ENCODE results near the gene SETDB2.
"Not testable (repeated sequence)": the region's sequence is repeated elsewhere in the genome, so short reads cannot be mapped to it uniquely, and the experiment has no call there.

Gene SETDB2

DNA sequence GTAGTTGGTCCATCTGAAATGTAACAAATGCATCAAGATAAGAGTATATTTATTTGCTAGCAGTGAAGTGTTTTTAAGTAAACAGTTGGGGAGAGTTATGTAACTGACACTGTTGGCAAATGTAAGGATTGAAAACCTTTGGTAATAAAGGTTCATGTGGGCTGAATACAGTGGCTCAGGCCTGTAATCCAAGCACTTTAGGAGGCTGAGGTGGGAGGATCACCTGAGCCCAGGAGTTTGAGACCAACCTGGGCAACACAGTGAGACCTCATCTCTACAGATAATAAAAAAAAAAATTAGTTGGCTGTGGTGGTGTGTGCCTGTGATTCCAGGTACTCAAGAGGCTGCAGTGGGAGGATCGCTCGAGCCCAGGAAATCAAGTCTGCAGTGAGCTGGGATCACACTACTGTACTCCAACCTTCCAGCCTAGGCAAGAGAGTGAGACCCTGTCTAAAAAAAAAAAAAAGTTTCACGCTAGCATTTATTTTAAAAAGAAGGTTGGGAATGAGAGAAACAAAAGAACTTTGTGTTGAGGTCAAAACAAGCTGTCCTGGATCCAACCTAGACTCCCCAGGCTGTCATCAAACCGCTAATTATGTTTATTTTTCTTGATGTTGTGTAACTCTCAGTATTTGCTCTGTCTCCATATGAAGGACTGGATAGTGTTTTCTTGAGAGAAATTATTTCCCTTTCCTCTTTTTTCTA is 20.7 kb downstream of the SETDB2 start:
- DNase-seq (ENCODE audit: low read depth in 2 of 2): no peak

DNA sequence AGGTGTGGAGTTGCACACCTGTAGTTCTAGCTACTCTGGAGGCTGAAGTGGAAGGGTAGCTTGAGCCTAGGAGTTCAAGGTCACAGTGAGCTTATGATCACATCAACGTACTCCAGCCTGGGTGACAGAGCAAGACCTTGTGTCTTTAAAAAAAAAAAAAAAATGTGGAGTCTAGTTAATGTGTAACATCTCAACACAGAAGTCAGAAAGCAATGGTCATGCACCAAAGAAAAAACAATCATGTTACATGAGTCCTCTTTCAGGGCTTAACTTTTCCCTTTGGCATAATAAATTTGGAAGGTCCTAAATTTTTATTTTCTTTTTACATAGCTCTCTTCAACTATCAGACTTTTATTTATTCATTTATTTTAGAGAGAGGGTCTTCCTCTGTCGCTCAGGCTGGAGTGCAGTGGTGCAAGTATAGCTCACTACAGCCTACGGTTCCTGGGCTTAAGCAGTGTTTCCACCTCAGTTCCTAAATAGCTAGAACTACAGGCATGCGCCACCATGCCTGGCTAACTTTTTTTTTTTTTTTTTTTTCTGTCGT is 22.3 kb downstream of the SETDB2 start:
- no peak for DNase-seq (ENCODE audit: low read depth in 2 of 2)

DNA sequence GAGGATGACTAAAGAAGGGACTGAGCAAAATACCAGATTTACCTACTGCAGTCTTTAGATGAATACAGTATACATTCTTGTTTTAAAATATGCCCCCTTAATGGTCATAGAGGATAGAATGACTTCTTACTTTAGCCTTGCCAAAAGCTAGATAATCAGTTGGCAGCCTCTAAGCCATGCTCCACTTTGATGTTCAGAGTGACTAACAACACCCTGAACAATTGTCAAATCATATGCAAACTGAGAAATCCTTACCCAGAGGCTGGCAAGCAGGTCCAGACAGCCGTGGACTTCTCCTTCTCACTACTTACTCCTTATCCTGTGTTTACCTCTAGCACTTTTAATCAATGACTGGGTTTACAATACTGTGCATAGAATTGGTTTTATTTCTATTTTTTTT is 28.1 kb downstream of the SETDB2 start:
- DNase-seq (ENCODE audit: low read depth in 2 of 2): no peak

DNA sequence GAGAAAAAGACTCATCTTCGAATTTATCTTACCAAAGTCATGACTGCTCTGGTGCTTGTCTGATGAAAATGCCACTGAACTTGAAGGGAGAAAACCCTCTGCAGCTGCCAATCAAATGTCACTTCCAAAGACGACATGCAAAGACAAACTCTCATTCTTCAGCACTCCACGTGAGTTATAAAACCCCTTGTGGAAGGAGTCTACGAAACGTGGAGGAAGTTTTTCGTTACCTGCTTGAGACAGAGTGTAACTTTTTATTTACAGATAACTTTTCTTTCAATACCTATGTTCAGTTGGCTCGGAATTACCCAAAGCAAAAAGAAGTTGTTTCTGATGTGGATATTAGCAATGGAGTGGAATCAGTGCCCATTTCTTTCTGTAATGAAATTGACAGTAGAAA is 32.5 kb downstream of the SETDB2 start:
- DNase-seq (ENCODE audit: low read depth in 2 of 2): no peak

DNA sequence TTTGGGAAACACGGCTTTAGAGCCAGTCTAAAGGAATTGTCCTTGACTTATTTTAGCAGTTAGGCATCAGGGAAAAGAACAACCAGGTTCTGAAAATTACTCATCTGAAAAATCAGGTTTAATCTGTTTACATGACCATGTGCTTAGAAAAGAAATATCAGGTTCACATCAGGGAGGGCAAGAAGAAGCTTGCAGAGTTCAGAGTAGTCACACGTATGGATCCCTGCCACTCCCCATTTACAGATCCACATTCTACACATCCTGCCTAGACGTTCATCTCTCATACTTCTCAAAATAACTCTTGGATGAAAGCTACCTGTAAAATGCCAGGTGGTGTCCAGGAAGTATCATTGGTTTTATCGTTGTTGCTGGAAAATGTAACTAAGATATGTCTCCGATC is 37.7 kb downstream of the SETDB2 start:
- DNase-seq (ENCODE audit: low read depth in 2 of 2): no peak

DNA sequence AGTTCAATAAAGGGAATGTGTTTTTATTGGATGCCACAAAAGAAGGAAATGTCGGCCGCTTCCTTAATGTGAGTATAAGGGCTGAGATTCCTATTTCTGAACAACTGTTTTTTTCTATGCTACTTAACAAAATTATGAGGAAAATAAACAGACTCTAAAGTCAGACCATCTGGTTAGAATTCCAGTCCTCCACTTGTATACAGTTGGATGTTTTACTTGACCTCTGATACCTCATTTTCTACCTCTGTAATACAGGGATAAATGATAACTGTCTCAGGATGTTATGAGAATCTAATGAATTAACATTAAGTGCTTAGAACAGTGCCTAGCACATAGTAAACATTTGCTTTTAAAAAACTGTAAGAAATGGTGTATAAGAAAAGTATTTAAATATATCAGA is 44.5 kb downstream of the SETDB2 start:
- no peak for DNase-seq (ENCODE audit: low read depth in 2 of 2)

DNA sequence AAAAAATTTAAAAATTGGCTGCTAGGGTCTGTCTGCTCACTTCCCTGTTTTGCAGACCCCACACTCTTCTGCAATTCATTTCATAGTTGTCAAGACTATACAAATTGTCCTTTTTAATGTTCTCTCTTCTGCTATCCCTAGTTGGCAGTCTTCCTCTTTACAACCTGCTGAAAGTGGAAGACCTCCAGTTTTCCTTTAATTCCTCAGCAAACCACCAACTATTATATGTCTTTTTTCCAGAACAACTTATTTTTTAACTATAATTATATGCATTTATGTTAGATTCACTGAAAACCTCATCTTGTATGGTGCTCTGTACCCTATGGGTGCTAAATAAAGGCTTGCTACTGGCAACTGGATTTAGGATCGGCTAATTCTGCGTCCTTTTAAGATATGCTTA is 50.6 kb downstream of the SETDB2 start:
- no peak for DNase-seq (ENCODE audit: low read depth in 2 of 2)

DNA sequence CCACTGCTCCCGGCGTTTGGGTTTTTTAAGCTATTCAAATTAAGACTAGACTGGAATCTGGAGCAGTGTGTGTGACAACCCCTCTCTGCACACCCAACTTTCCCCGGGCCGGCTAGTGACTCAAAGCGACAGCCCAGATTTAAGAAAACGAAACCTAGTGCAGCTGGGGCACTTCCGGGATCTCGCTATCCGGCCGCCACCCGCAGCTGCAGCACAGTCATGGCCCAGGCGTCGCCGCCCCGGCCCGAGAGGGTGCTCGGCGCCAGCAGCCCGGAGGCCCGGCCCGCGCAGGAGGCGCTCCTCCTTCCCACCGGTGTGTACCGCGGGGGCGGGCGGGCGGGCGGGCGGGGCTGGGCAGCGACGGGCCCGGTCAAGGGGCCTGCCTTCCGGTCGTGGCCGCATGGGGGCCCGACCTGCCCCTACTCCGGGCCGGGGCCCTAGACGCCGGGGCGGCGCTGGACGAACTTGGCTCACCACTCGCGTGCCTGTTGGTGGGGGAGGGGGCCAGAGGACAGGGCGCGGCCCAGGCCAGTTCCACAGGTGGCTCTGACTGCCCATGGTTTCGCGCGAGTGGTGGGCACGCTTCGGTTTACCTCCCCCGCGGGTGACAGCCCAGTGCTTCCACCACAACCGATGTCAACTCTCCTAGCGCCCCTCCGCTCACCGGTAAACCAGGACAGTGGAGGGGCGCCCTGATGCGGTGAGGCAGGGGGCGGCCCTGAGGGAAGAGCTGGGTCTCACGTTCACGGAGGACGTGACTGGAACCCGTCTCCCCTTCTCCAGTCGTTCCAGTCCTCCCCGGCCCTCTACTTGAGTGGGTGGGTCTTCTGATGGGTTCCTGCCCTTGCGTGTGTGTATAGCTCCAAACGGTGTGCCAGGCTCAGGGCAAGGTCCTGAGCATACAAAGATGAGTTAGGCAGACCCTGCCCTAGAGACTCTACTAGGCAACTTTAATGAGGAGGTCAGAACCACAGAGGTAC is 52.0 kb downstream of the SETDB2 start, which contains the start of gene PHF11:
PHF11 (plus strand) TSS at position 171 of the 980 bp plus-strand sequence; CDS start at position 220, 49 bp downstream.
- DNase-seq (ENCODE audit: low read depth in 2 of 2): peak; percentile 60

DNA sequence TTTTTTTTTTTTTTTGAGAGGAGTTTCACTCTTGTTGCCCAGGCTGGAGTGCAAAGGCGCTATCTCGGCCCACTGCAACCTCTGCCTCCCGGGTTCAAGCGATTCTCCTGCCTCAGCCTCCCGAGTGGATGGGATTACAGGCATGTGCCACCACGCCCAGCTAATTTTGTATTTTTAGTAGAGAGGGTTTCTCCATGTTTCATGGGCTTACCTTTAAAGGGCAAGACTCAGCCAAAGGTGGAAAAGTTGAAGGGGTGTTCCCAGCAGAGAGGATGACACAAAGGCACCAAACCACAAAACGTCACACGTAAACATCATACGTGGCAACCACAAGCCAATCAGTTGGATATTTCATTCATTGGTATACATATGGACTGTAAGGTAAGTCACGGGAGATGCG is 52.8 kb downstream of the SETDB2 start:
- not testable (repeated sequence) for DNase-seq (ENCODE audit: low read depth in 2 of 2)

DNA sequence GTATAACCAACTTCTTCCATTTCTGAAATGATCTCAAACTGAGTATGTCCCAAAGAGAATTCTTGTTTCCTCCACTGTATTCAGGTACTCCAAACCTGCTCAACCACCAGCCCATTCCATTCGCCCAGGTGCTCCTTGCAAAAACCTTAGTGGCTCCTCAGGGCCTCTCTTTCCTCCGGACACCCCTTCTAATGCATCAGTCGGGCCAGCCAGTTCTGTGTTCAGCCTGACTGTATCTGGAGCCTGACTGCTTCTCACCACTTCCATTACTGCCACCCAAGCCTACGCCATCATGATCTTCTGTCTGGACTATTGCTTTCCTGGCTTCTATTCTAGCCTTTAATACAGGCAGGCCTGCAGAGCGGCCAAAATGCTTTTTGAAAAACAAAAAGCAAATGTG is 53.2 kb downstream of the SETDB2 start:
- no peak for DNase-seq (ENCODE audit: low read depth in 2 of 2)

DNA sequence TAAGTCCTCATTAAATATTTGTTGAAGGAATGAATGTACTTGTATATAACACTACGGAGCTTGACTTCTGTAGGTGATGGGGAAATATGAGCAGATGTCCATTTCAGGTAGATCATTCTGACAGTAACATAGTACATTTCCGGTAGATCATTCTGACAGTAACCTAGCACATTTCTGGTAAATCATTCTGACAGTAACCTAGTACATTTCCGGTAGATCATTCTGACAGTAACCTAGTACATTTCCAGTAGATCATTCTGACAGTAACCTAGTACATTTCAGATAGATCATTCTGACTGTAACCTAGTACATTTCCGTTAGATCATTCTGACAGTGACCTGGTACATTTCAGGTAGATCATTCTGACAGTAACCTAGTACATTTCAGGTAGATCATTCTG is 54.1 kb downstream of the SETDB2 start:
- no peak for DNase-seq (ENCODE audit: low read depth in 2 of 2)

DNA sequence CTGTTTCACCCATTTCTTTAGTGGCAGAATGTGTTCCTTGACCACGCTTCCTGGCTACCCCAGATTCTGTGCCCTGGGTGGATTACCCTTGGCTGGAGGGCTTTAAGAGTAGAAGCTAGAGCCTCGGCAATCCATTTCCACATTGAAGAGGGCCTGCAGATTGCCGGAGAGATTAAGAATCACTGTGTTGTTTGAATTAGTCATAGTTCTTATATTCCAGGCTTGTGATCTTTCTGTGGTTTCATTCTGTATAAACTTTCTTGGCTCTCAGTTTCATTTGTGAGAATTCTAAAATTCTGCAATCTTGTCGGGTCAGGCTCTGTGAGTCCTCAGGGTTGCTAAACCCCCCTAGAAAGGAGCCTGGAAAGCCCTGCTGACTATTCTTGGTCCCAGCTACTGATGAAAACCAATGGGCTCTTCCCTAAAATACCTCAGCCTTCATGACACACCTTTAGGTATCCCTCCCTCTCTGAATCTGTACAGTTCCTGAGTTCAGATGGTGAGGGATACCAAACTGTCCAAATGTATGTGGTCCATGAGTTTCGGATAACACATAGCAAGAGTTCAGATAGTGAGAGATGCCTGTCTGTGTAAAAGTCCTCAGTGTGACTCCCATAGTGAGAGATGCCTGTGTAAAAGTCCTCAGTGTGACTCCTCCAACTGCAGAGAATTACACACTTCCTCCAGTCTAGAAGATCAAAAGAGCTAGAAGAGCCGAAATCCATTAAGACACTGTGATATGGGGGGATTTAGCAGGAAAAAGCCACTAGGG is 56.0 kb downstream of the SETDB2 start:
- DNase-seq (ENCODE audit: low read depth in 2 of 2): no peak

DNA sequence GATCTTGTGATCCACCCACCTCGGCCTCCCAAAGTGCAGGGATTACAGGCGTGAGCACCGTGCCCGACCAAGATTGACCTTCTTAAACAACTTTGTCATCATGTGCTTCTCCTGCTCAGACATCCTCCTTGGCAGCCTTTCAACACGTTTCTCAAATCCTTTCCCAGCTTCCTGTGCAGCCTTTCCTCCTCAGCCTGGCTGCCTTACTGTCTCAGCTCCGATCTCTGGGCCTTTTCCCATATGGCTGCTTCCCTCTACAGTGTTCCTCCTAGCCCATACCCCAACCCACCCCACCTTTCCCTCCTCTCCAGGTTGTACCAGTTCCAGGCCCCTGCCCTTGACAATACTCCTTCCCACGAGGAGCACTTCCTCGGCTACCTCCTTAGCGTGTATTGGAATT is 58.9 kb downstream of the SETDB2 start:
- DNase-seq (ENCODE audit: low read depth in 2 of 2): no peak

DNA sequence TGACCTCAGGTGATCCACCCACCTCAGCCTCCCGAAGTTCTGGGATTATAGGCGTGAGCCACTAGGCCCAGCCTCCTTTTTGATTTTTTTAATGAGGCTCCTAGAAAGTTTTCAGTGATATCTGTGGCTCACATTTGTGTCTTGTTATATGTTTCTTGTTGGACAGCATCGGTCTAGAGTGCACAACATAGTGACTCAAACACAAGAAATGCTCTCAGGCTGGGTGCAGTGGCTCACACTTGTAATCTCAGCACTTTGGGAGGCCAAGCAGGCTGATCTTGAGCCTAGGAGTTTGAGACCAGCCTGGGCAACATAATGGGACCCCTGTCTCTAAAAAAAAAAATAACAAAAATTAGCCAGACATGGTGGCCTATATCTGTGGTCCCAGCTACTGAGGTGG is 59.9 kb downstream of the SETDB2 start:
- no peak for DNase-seq (ENCODE audit: low read depth in 2 of 2)

DNA sequence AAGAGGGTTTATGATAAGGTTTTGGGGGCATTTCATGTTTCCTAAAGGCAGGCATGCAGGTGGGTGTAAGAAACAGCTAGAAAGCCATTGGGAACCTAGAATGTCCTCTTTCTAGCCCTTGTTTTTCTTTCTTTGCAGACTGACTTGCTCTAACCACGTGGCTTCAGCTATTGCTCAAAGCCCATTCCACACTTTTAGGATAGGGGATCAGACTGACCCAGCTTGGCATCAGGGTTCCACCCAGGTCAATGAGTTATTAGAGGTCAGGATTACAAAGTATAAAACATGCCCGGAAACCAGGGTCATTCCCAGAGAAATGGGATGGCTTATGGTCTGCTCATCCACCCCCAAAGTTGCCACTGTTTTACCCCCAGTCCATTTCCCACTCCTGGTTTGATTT is 68.5 kb downstream of the SETDB2 start:
- DNase-seq (ENCODE audit: low read depth in 2 of 2): no peak

DNA sequence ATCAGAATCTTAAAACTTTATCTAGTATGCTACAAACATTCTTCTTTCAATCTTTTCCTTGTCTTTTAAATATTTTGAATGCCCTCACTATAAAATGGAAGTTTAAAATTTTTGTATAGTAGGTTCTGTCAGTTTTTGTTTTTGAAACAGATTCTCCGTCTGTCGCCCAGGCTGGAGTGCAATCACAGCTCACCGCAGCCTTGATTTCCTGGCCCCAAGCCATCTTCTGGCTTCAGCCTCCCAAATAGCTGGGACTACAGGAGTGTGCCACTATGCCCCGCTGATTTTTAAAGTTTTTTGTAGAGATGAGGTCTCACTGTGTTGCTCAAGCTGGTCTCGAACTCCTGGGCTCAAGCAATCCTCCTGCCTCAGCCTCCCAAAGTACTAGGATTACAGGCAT is 72.4 kb downstream of the SETDB2 start:
- DNase-seq (ENCODE audit: low read depth in 2 of 2): no peak

DNA sequence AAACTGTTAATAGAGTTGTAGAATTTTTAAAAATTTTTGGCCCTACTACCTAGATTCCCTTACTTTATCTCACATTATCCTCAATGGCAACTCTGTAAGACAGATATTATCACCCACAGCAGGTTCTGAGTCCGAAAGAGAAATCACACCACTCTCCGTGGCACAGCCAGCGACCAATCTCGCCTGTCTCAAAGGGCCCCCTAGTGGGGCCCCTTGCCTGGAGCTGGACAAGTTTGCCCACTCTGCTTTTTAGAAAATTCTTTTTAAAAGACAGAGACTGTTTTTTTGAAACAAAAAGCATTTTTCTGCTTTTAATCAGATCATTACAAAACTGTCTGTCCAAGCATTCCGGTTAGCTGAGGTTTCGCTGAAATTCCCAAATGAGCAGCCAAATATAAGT is 73.4 kb downstream of the SETDB2 start:
- no peak for DNase-seq (ENCODE audit: low read depth in 2 of 2)

DNA sequence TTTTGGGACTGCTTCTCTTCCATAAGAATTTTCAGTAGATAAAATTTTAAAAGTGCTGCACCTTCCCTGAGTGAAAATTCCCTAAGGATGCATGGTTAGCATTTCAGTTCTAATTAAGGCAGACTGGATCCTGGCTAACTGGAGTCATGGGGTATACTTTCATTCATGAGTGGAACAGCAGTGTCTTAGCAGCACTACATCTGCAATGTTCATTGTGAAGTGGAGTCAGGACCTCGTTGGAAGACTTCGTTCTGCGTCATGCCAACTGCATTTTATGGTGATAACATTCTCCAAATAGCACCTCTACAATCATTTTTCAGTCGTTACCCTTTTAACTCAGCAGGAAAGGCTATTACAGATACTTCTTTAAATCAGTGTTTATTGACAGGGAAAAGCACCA is 77.2 kb downstream of the SETDB2 start:
- no peak for DNase-seq (ENCODE audit: low read depth in 2 of 2)

DNA sequence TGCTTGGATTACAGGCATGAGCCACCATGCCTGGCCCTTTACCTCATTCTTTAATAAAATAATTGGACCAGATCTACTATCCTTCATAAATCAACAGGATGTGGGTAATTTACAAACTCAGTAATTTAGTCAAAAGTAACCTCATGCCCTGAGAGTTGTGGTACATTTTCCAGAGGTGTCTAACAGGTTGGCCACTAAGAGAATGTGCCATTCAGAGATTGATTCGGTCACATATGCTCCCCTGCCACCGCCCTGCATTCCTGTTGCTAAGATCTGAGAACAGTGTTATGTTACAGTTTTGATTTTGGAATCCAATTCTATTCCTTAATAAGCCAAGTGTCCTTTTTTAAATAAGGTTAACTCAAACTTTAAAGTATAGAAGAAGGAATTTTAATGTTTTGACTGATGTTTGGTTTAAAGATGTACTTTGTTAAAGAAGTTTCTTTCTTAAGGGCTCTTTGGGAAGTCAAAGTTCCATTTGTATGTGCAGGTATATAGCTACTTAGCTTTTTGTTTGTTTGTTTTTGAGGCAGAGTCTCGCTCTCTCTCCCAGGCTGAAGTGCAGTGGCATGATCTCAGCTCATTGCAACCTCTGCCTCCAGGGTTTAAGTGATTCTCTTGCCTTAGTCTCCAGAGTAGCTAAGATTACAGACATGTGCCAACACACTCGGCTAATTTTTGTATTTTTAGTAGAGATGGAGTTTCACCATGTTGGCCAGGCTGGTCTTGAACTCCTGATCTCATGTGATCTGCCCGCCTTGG is 80.8 kb downstream of the SETDB2 start:
- no peak for DNase-seq (ENCODE audit: low read depth in 2 of 2)

DNA sequence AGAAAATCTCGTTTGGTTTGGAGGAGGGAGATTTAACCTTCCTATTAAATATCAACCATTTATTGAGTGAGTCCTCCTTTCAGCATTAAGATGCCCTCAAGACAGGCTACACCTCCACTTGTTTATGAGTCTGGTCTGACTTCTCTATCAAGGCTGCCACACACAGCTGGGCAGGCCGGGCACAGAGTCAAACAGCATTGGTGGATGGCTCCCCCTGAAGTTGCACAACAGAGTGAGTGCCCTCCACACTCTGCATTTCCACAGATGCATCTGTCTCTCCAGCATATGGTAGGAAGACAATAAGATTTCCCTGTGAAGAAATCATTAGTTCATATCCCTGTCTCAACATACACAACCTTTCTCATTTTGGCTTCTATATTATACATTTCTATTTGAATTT is 83.0 kb downstream of the SETDB2 start:
- DNase-seq (ENCODE audit: low read depth in 2 of 2): no peak

DNA sequence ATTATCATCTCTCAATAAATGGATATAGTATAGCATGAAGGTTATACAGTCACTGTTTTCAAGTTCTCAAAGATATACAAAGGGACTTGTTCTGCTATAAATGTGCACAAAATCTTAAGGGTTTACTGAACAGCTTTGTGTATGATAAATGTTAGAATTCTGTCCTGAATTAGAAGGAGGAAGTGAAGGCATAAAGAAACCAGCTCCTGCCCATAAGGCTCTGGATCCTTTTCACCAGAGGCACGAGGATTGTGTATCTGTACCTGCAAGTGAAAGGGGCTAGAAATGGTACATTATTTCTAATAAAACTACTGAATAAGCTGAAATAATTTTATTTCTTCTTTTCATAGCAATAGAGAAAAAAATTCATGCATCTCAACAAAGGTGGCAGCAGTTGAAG is 84.1 kb downstream of the SETDB2 start:
- no peak for DNase-seq (ENCODE audit: low read depth in 2 of 2)
